Spleen (tissue), 7 donors: ENCODE measurements around the gene CDA.

Source experiments
- POLR2A ChIP-seq, 3 donors: fragments of 450-650 bp; IDR thresholded peaks; one replicate each; pipeline ENCODE4 v1.5.1; 2017; ENCODE audit warnings: antibody characterized with exemption in 3 of 3, mild to moderate bottlenecking in 1 of 3
- TF ChIP-seq, protein P1 (sequence below), 11 experiments: fragments of 200-600 bp in 7 of 11; fragments of 450-650 bp in 4 of 11; sonication (generic) in 4 of 11; IDR thresholded peaks in 8 of 11; conservative IDR thresholded peaks in 3 of 11; 1 replicate in 7 of 11; 2 replicates in 4 of 11; pipeline versions ENCODE4 v1.4.0 to v1.8.0; 2016 to 2021; ENCODE audit warnings: antibody characterized with exemption in 11 of 11, inconsistent platforms in 4 of 11, mild to moderate bottlenecking in 1 of 11
- donor health status: DM: no; HTN: no; CAD: no; lungs with moderate emphysema.
- donor health status: DM: no; HTN: no; CAD: no.
- donor health status: DM: no; HTN: no; CAD: no.

DNA sequence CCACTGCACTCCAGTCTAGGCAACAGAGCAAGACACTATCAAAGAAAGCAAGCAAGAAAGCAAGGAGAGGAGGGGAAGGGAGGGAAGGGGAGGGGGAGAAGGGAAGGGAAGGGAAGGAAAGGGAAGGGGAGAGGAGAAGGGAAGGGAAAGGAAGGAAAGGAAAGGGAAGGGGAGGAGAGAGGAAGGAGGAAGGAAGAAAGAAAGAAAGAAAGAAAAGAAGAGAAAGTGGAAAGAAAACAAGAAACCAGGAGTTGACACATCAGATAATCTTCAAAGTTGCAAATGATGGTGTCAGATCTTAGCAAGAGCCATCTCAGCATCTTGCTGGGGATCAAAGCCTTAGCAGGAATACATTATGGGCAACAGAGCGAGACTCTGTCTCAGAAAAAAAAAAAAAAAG is 14.9 kb upstream of the CDA start:
- TF ChIP-seq, protein P1, sequence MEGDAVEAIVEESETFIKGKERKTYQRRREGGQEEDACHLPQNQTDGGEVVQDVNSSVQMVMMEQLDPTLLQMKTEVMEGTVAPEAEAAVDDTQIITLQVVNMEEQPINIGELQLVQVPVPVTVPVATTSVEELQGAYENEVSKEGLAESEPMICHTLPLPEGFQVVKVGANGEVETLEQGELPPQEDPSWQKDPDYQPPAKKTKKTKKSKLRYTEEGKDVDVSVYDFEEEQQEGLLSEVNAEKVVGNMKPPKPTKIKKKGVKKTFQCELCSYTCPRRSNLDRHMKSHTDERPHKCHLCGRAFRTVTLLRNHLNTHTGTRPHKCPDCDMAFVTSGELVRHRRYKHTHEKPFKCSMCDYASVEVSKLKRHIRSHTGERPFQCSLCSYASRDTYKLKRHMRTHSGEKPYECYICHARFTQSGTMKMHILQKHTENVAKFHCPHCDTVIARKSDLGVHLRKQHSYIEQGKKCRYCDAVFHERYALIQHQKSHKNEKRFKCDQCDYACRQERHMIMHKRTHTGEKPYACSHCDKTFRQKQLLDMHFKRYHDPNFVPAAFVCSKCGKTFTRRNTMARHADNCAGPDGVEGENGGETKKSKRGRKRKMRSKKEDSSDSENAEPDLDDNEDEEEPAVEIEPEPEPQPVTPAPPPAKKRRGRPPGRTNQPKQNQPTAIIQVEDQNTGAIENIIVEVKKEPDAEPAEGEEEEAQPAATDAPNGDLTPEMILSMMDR (IDR thresholded peaks at IDR 0.05 in 8 of 11, conservative IDR thresholded peaks at IDR 0.05 in 3 of 11): no peak
- TF ChIP-seq POLR2A (IDR thresholded peaks at IDR 0.05): no peak
